T follicular helper cell (primary cell): ENCODE results near the gene INKA1.
"Not testable (repeated sequence)": the region's sequence is repeated elsewhere in the genome, so short reads cannot be mapped to it uniquely, and the experiment has no call there.

Experiments used
- DNase-seq: peaks from one replicate; pipeline ENCODE4 v3.0.0-alpha.2; 2020; ENCODE audit warnings: low read depth

INKA1 gene

GRCh38 chr3:49807431-49808114 is 4.5 kb downstream of the INKA1 start:
- no peak for DNase-seq

- DNase-seq, result no peak
Measured at GRCh38 chr3:49812916-49813496, 9.9 kb downstream of the INKA1 start.

- DNase-seq, result no peak
Measured at GRCh38 chr3:49813497-49814174, 10.6 kb downstream of the INKA1 start, which contains the start of gene UBA7. TSS of gene UBA7 (minus strand) at chr3:49813953. CDS start at chr3:49813787, 166 bp downstream.

GRCh38 chr3:49823131-49823530 is 20.1 kb downstream of the INKA1 start:
- DNase-seq, result not testable (repeated sequence)

- DNase-seq, result no peak
Measured at GRCh38 chr3:49826016-49826415, 23.0 kb downstream of the INKA1 start.

GRCh38 chr3:49831341-49831740 is 28.3 kb downstream of the INKA1 start:
- no peak for DNase-seq

- DNase-seq, result peak; percentile 71
Measured at GRCh38 chr3:49839193-49839809, 36.2 kb downstream of the INKA1 start.

GRCh38 chr3:49840388-49840787 is 37.3 kb downstream of the INKA1 start:
- DNase-seq, result no peak

GRCh38 chr3:49841126-49841696 is 38.1 kb downstream of the INKA1 start:
- no peak for DNase-seq

GRCh38 chr3:49841806-49842205 is 38.7 kb downstream of the INKA1 start:
- DNase-seq, result no peak

GRCh38 chr3:49842843-49843517 is 39.9 kb downstream of the INKA1 start:
- DNase-seq, result no peak

GRCh38 chr3:49844464-49845183 is 41.6 kb downstream of the INKA1 start:
- DNase-seq, result no peak

- DNase-seq, result no peak
Measured at GRCh38 chr3:49845694-49846093, 42.6 kb downstream of the INKA1 start.
